ENCODE measurements around the gene SIDT2. TPM values are rescaled to one million over a fixed set of nuclear protein-coding genes. Genes with fewer than 3 reads are reported as not detected.
"Not testable (repeated sequence)": the region's sequence is repeated elsewhere in the genome, so short reads cannot be mapped to it uniquely, and the experiment has no call there.

The SIDT2 gene
- total RNA-seq, result 10 to 100 TPM; 31.8 to 54.5 (median 42.3) TPM

DNA sequence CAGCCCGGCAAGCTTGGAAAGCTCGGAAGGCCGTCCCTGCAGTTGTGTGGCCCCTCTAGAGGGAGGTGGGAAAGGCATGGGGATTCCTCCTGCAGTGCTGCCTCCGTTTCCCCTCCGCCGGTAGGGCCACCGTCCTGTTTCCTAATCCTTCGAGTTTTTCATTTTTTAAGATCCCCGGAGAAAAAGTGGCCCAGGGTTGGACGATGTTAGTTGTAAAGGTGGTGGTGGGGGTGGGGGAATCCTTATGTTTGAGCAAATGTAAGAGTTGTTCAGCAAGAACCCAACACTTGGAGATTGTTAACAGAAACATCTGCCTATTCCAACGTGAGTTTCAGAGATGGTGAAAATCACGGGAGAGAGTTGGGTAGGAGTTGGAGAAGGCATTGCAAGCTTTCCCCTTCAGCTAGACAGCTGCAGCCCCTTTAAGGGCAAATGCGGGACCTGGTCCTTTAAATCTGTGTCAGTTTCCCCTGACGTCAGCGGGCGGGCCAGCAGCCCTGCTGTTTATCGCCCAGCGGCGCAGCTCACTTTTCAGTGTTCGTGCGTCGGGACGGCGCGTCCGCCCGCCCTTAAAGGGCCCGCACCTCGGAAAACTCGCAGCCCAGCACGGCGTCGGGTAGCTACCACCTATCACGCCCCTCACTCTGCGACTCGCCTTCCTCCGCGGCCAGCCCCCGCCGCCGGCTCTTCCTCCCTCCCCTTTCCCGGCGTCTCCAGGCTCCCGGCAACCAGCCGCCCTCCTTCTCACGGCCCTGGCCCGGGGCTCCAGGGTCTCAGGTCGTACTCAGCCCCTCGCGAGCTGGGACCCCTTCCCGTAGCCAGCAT lies at the start of gene SIDT2:
SIDT2 (plus strand) TSS at position 534 of the 825 bp plus-strand sequence. CDS start 521 bp downstream, outside the sequence.
- H3K9me3 ChIP-seq, result no peaks in the 10 kb centered on the region
- 1% methylated on average over 41 to 43 of the region's 51 CpGs for WGBS, 2 donors
- H3K4me1 ChIP-seq, result peaks cover 27 to 57% of the 10 kb centered on the region in 2 donors
- TF ChIP-seq, protein P1, sequence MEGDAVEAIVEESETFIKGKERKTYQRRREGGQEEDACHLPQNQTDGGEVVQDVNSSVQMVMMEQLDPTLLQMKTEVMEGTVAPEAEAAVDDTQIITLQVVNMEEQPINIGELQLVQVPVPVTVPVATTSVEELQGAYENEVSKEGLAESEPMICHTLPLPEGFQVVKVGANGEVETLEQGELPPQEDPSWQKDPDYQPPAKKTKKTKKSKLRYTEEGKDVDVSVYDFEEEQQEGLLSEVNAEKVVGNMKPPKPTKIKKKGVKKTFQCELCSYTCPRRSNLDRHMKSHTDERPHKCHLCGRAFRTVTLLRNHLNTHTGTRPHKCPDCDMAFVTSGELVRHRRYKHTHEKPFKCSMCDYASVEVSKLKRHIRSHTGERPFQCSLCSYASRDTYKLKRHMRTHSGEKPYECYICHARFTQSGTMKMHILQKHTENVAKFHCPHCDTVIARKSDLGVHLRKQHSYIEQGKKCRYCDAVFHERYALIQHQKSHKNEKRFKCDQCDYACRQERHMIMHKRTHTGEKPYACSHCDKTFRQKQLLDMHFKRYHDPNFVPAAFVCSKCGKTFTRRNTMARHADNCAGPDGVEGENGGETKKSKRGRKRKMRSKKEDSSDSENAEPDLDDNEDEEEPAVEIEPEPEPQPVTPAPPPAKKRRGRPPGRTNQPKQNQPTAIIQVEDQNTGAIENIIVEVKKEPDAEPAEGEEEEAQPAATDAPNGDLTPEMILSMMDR (IDR thresholded peaks at IDR 0.05), result peak in 1 of 6 experiments; percentile 50
- TF ChIP-seq POLR2A (IDR thresholded peaks at IDR 0.05), result peak; percentile 62 to 96
- intact Hi-C loops (cut with DNase I), result no loop called here
- DNase-seq, result peak; percentile 95 to 96
- peak within 1 kb of the TSS; percentile 66 to 77 (median 71) for H3K4me3 ChIP-seq (replicated peaks in 1 of 3)
- H3K27ac ChIP-seq, result peak within 1 kb of the TSS; percentile 93 to 94 (median 94)
- H3K36me3 ChIP-seq, result peaks cover 0 to 11% of the 10 kb centered on the region in 2 donors
- no peaks in the 10 kb centered on the region for H3K27me3 ChIP-seq

DNA sequence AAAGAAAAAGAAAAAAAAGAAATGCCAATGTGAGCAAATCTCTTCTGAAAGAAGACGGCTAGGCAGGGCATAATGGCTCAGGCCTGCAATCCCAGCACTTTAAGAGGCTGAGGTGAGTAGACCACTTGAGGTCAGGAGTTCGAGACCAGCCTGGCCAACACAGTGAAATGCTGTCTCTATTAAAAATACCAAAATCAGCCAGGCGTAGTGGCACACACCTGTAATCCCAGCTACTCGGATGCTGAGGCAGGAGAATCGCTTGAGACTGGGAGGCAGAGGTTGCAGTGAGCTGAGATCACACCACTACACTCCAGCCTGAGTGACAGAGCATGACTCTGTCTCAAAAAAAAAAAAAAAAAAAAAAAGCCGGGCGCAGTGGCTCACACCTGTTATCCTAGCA lies 48.1 kb upstream of the SIDT2 start:
- WGBS, 2 donors, result 89 to 95% methylated on average over 7 of the region's 7 CpGs
- H3K27me3 ChIP-seq; intact Hi-C loops (cut with DNase I); DNase-seq; H3K4me3 ChIP-seq (replicated peaks in 1 of 3); H3K9me3 ChIP-seq; H3K4me1 ChIP-seq; H3K36me3 ChIP-seq; H3K27ac ChIP-seq: not testable (repeated sequence)

DNA sequence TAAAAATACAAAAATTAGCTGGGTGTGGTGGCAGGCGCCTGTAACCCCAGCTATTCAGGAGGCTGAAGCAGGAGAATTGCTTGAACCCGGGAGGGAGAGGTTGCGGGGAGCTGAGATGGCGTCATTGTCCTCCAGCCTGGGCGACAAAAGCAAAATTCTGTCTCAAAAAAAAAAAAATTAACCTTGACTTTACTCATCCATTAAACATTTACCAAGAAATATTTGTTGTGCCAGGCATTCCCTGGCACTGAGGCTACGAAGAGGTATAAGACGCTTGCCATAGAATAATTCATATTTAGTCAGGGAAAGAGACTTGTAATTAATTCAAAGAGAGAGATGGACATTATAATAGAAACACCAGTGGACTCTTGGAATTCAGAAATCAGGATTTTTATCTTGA lies 47.7 kb upstream of the SIDT2 start:
- TF ChIP-seq, protein P1 (IDR thresholded peaks at IDR 0.05), result no peak
- no peak for TF ChIP-seq POLR2A (IDR thresholded peaks at IDR 0.05)
- H3K4me1 ChIP-seq, result no peaks in the 10 kb centered on the region
- DNase-seq, result no peak
- 93 to 96% methylated on average over 7 of the region's 7 CpGs for WGBS, 2 donors
- no peak overlapping the region for H3K27ac ChIP-seq
- H3K4me3 ChIP-seq (replicated peaks in 1 of 3), result no peak overlapping the region
- no peaks in the 10 kb centered on the region for H3K36me3 ChIP-seq
- H3K9me3 ChIP-seq, result no peaks in the 10 kb centered on the region
- no peaks in the 10 kb centered on the region for H3K27me3 ChIP-seq
- intact Hi-C loops (cut with DNase I), result no loop called here

DNA sequence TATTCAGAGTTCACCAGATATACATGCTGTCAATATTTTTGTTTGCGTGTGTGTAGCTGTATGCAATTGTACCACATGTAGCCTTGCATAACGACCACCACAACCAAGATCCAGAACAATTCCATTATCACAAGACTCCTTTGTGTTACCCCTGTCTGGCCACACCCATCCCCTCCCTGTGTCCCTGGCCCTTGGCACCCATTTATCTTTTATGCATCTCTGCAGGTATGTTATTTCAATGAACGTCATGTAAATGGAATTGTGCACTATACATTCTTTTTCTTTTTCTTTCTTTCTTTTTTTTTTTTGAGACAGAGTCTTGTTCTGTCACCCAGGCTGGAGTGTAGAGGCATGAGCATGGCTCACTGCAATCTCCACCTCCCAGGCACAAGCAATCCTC lies 44.1 kb upstream of the SIDT2 start:
- Histone ChIP-seq H3K9me3 (no peaks in the 10 kb centered on the region), H3K27me3 (no peaks in the 10 kb centered on the region), H3K4me1 (no peaks in the 10 kb centered on the region), H3K4me3 (replicated peaks in 1 of 3) (no peak overlapping the region), H3K36me3 (no peaks in the 10 kb centered on the region), H3K27ac (no peak overlapping the region)
- DNase-seq, result no peak
- TF ChIP-seq, protein P1 (IDR thresholded peaks at IDR 0.05), result no peak
- no peak for TF ChIP-seq POLR2A (IDR thresholded peaks at IDR 0.05)
- WGBS, 2 donors, result 76% methylated on average over 2 to 3 of the region's 3 CpGs
- intact Hi-C loops (cut with DNase I), result no loop called here

DNA sequence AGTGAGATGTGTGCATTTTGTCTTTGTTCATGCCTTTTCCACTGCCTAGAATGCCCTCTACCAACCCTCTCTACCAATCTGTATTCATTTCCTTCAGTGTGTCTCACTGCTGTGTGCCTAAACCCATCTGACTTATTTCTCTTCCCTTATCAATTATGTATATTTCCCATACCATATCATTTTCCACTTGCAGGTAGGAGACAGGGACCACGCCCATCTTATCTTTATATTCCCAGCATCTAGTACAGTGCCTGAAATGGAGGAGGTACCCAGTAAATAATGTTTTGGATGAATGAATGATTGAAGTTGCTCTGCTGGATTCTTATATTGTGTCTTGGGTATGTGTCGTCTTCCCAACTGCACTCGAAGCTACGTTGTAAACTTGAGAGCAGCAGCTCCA lies 43.6 kb upstream of the SIDT2 start:
- H3K36me3 ChIP-seq; H3K9me3 ChIP-seq; H3K4me1 ChIP-seq; H3K27me3 ChIP-seq; H3K27ac ChIP-seq; DNase-seq; H3K4me3 ChIP-seq (replicated peaks in 1 of 3); intact Hi-C loops (cut with DNase I): not testable (repeated sequence)
- WGBS, 2 donors, result 83% methylated on average over 1 of the region's 4 CpGs; no CpG with 5 or more reads in 1 of the 2 donors

DNA sequence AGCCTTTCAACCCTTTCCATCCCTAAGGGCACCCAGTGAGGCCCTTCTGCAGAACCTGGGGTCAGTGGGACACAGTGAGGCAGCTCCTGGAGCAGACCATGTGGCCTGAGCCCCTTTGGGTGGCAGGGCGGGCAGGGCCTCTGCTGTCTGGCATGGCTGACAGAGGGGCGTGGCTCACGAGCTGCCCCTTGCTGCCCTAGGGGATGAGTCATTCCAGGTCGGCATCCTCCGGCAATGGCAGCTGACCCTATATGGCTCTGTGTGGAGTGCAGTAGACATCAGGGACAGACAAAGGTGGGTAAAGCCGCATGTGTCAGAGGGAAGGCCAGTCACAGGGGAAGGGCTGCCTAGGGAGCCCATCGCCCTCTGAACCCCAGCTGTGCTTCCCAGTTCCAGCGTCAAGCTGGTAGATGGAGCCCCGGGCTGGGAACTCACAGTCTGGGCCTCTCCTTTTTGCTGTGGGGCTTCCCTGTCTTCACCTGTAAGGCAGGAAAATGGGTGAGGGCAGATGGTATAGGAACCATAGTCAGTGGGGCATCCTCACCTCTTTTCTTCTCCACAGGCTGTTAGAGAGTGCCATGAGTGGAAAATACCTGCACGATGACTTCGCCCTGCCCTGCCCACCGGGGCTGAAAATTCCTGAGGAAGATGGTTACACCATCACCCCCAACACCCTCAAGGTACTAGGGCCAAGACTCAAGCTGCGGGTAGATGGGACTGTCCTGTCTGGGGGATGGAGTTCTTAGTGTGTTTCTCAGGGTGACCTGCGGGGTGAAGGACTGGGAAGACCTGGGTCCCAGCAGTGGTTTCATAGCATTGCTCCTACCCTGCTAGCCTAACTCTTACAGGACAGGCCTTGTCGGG lies 41.1 kb upstream of the SIDT2 start:
- H3K4me1 ChIP-seq; H3K9me3 ChIP-seq; intact Hi-C loops (cut with DNase I); H3K36me3 ChIP-seq; H3K4me3 ChIP-seq (replicated peaks in 1 of 3); H3K27ac ChIP-seq; H3K27me3 ChIP-seq; DNase-seq: not testable (repeated sequence)
- no CpG with 5 or more reads among the region's 15 CpGs for WGBS, 2 donors
